SK-N-SH (cell line): ENCODE results near the gene SLC35D2. TPM values are rescaled to one million over a fixed set of nuclear protein-coding genes. Genes with fewer than 3 reads are reported as not detected.

ENCODE experiments used
- CTCF ChIA-PET: fragments of 300-600, 350-600 bp; formaldehyde crosslinking; extraction: SDS; loops from one replicate; lab custom pipeline; 2021; lab: Yijun Ruan, JAX
- POLR2A ChIA-PET: fragments of 350-600 bp; sonication (Branson Sonifier 250); formaldehyde crosslinking; extraction: SDS; loops from one replicate; lab custom pipeline; 2020; ENCODE audit warnings: antibody characterized with exemption, inconsistent platforms; lab: Yijun Ruan, JAX
- DNase-seq: peaks from one replicate; pipeline ENCODE4 v3.0.0; 2012
- H2AFZ ChIP-seq: fragments of 200-600 bp; sonication (generic); 2 replicates; pipeline ENCODE4 v1.8.1; 2016; ENCODE audit warnings: antibody characterized with exemption, mild to moderate bottlenecking, low read depth
- H3F3A ChIP-seq: fragments of 200-600 bp; sonication (generic); replicated peaks from 2 replicates; pipeline ENCODE3; 2016; ENCODE audit warnings: antibody characterized with exemption, mild to moderate bottlenecking; ENCODE audit not compliant: insufficient read depth
- H3K27ac ChIP-seq, 2 experiments: fragments of 200-500 bp in 1 of 2; fragments of 200-600 bp in 1 of 2; sonication (Bioruptor generic) in 1 of 2; sonication (generic), shearing (Covaris generic) in 1 of 2; 2 replicates each; pipeline versions ENCODE4 v1.5.1 to v1.6.1; 2014 to 2016; ENCODE audit warnings: low read depth in 2 of 2, inconsistent platforms in 1 of 2, low read length in 1 of 2, mild to moderate bottlenecking in 1 of 2, mixed read lengths in 1 of 2
- H3K27me3 ChIP-seq: fragments of 200-600 bp; sonication (generic), shearing (Covaris generic); 2 replicates; pipeline ENCODE4 v1.6.1; 2016; ENCODE audit warnings: mixed run types; ENCODE audit not compliant: insufficient read depth
- H3K36me3 ChIP-seq, 2 experiments: fragments of 200-500 bp in 1 of 2; fragments of 200-600 bp in 1 of 2; sonication (Bioruptor generic) in 1 of 2; sonication (generic) in 1 of 2; replicated peaks in 1 of 2; 2 replicates each; pipeline versions ENCODE3 to v1.5.1; 2014 to 2016; ENCODE audit warnings: low read length in 1 of 2, mild to moderate bottlenecking in 1 of 2; ENCODE audit not compliant: insufficient read depth in 2 of 2, control insufficient read depth in 1 of 2
- H3K4me1 ChIP-seq, 2 experiments: fragments of 200-500 bp in 1 of 2; fragments of 200-600 bp in 1 of 2; sonication (Bioruptor generic) in 1 of 2; sonication (generic), shearing (Covaris generic) in 1 of 2; 2 replicates each; pipeline versions ENCODE4 v1.5.1 to v1.6.1; 2014 to 2016; ENCODE audit warnings: low read depth in 1 of 2, low read length in 1 of 2, mixed run types in 1 of 2; ENCODE audit not compliant: insufficient read depth in 2 of 2, control insufficient read depth in 1 of 2
- H3K4me2 ChIP-seq: fragments of 200-600 bp; sonication (generic), shearing (Covaris generic); 2 replicates; pipeline ENCODE4 v1.6.1; 2017; ENCODE audit warnings: mixed run types
- H3K4me3 ChIP-seq, 2 experiments: fragments of 200-500 bp in 1 of 2; fragments of 200-600 bp in 1 of 2; sonication (Bioruptor generic) in 1 of 2; sonication (generic), shearing (Covaris generic) in 1 of 2; 2 replicates each; pipeline versions ENCODE4 v1.5.1 to v1.8.1; 2014 to 2016; ENCODE audit warnings: low read depth in 2 of 2, inconsistent platforms in 1 of 2, low read length in 1 of 2, mild to moderate bottlenecking in 1 of 2, mixed read lengths in 1 of 2, moderate library complexity in 1 of 2
- H3K79me2 ChIP-seq: fragments of 200-600 bp; sonication (generic); 2 replicates; pipeline ENCODE4 v1.8.1; 2017; ENCODE audit warnings: mild to moderate bottlenecking; ENCODE audit not compliant: insufficient read depth
- H3K9ac ChIP-seq: fragments of 200-600 bp; sonication (generic); 2 replicates; pipeline ENCODE4 v1.6.1; 2017; ENCODE audit warnings: mixed run types
- H3K9me2 ChIP-seq: fragments of 200-600 bp; sonication (generic); 2 replicates; pipeline ENCODE4 v1.6.1; 2017; ENCODE audit warnings: mixed run types
- H3K9me3 ChIP-seq: fragments of 200-600 bp; sonication (generic); 2 replicates; pipeline ENCODE4 v1.6.1; 2017; ENCODE audit warnings: mixed run types, mild to moderate bottlenecking, moderate library complexity
- H4K20me1 ChIP-seq: fragments of 200-600 bp; sonication (generic); 2 replicates; pipeline ENCODE4 v1.6.1; 2017; ENCODE audit warnings: mild to moderate bottlenecking, mixed run types; ENCODE audit not compliant: insufficient read depth
- EP300 ChIP-seq, 2 experiments: IDR thresholded peaks; 2 replicates each; pipeline versions ENCODE4 v1.4.0 to v1.6.1; 2012; ENCODE audit warnings: borderline replicate concordance in 1 of 2, low read depth in 1 of 2, low read length in 1 of 2
- EZH2phosphoT487 ChIP-seq: fragments of 200-600 bp; sonication (generic); IDR thresholded peaks from 2 replicates; pipeline ENCODE4 v1.6.1; 2017; ENCODE audit warnings: low read depth, mixed run types, mild to moderate bottlenecking, antibody characterized with exemption, moderate library complexity, borderline replicate concordance
- FOXJ3 ChIP-seq: sonication (generic); formaldehyde crosslinking; IDR thresholded peaks from 2 replicates; pipeline ENCODE4 v1.5.1; 2020; ENCODE audit warnings: mild to moderate bottlenecking, missing genetic modification reagents
- GABPA ChIP-seq: IDR thresholded peaks from 2 replicates; pipeline ENCODE4 v1.4.0; 2012; ENCODE audit warnings: low read depth, mild to moderate bottlenecking
- GATA2 ChIP-seq: sonication (generic); formaldehyde crosslinking; IDR thresholded peaks from 2 replicates; pipeline ENCODE4 v1.5.0; 2020; ENCODE audit warnings: mild to moderate bottlenecking, missing genetic modification reagents
- MEF2A ChIP-seq: IDR thresholded peaks from 2 replicates; pipeline ENCODE4 v1.4.0; 2012; ENCODE audit warnings: low read depth, borderline replicate concordance
- NFIC ChIP-seq: IDR thresholded peaks from 2 replicates; pipeline ENCODE4 v1.4.0; 2012; ENCODE audit warnings: borderline replicate concordance
- NRF1 ChIP-seq: IDR thresholded peaks from 2 replicates; pipeline ENCODE4 v1.6.1; 2012; ENCODE audit warnings: low read depth, mild to moderate bottlenecking, low read length
- POLR2AphosphoS5 ChIP-seq: IDR thresholded peaks from 2 replicates; pipeline ENCODE4 v1.6.1; 2012; ENCODE audit warnings: low read depth, low read length
- RAD21 ChIP-seq: IDR thresholded peaks from 2 replicates; pipeline ENCODE4 v1.6.1; 2012; ENCODE audit warnings: mild to moderate bottlenecking, low read length
- RFX5 ChIP-seq: IDR thresholded peaks from 2 replicates; pipeline ENCODE4 v1.6.1; 2012; ENCODE audit warnings: mild to moderate bottlenecking, improper control_type of control experiment, low read length
- RXRA ChIP-seq: IDR thresholded peaks from 2 replicates; pipeline ENCODE4 v1.4.0; 2012; ENCODE audit warnings: low read depth, mild to moderate bottlenecking, borderline replicate concordance
- SMC3 ChIP-seq: IDR thresholded peaks from 2 replicates; pipeline ENCODE4 v1.6.1; 2012; ENCODE audit warnings: low read depth, low read length, improper control_type of control experiment
- TEAD4 ChIP-seq: IDR thresholded peaks from 2 replicates; pipeline ENCODE4 v1.4.0; 2012; ENCODE audit warnings: mild to moderate bottlenecking, borderline replicate concordance; ENCODE audit not compliant: insufficient read depth
- YY1 ChIP-seq: IDR thresholded peaks from 2 replicates; pipeline ENCODE4 v1.4.0; 2012; ENCODE audit warnings: low read depth, mild to moderate bottlenecking
- WGBS: methylation state at CpG from one replicate; pipeline ENCODE4 v1.1.6; 2017; ENCODE audit warnings: low lambda C conversion rate; 5-methylcytosine and 5-hydroxymethylcytosine counted together
- polyA plus RNA-seq, 3 experiments: library from polyadenylated mRNA; depleted of rRNA; stranded (reverse); fragments of >200 nt; gene quantifications; 2 replicates each; pipeline ENCODE4 v1.2.3, GENCODE V29; 2012
- TF ChIP-seq, protein P1 (sequence below): IDR thresholded peaks from 2 replicates; pipeline ENCODE4; 2012
- TF ChIP-seq, protein P2 (sequence below): fragments of 150-350 bp; IDR thresholded peaks from 2 replicates; pipeline ENCODE4 v1.6.1; 2016; ENCODE audit warnings: mild to moderate bottlenecking, low read depth, low read length
- TF ChIP-seq, protein P3 (sequence below): IDR thresholded peaks from 2 replicates; pipeline ENCODE4 v1.4.0; 2012; ENCODE audit warnings: low read depth, borderline replicate concordance

SLC35D2 gene
- polyA plus RNA-seq, 1 of the 3 experiments (the other 2 are of a cell fraction): 26.1 TPM

DNA sequence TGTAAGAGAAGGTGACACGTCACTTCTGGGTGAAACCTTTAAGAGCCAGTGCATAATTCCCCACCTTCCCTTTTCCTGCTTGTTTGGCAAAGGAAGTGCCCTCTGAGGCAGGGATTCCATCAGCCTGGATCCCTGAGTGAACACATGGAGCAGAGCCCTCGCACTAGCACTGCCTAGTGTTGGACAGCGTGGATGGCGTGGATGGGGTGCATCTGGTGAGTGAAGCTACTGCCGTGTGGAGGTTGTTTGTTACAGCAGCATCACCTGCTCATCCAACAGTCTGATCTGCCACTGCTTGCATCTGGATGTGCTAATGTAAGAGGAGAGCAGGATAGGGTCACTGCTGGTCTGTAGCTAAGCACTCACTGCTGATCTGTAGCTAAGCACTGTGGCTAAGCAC, 35.2 kb downstream of the SLC35D2 start:
- H4K20me1 ChIP-seq: no peaks in the 10 kb centered on the region
- no peaks in the 10 kb centered on the region for H3K27me3 ChIP-seq
- POLR2A ChIA-PET: no interaction called here
- no peak overlapping the region for H2AFZ ChIP-seq
- H3K9me2 ChIP-seq: no peaks in the 10 kb centered on the region
- no peak overlapping the region for H3K27ac ChIP-seq
- no peak for TF ChIP-seq GATA2 (CRISPR knock-in tag)
- no peak for TF ChIP-seq EP300 (IDR thresholded peaks at IDR 0.05; ENCODE audit: borderline replicate concordance in 1 of 2, low read depth in 1 of 2, low read length in 1 of 2)
- TF ChIP-seq NRF1: no peak
- TF ChIP-seq SMC3: no peak
- no peak for TF ChIP-seq EZH2phosphoT487
- no peak for TF ChIP-seq GABPA
- no peak for TF ChIP-seq MEF2A
- TF ChIP-seq, all 33 proteins: peak for 0
- CTCF ChIA-PET: interaction anchor here (1.0 to 2.9 kb wide), 3 partner anchors 21 to 318 kb away, joined by 3 to 11 read pairs (median 4); no protein-coding TSS in a partner anchor
- no peaks in the 10 kb centered on the region for H3K79me2 ChIP-seq
- DNase-seq: no peak
- H3K4me3 ChIP-seq: no peak overlapping the region
- H3K9me3 ChIP-seq: peaks cover 8% of the 10 kb centered on the region; the same call in 1 of the 2 replicates
- no peak overlapping the region for H3K9ac ChIP-seq
- 96% methylated on average over 4 of the region's 5 CpGs for WGBS
- peaks cover 2 to 17% of the 10 kb centered on the region in 2 experiments; a peak in 3 of 4 replicates for H3K4me1 ChIP-seq
- peaks cover 30% of the 10 kb centered on the region for H3F3A ChIP-seq
- H3K36me3 ChIP-seq: peaks cover 17 to 38% of the 10 kb centered on the region in 2 experiments
- no peak overlapping the region for H3K4me2 ChIP-seq

DNA sequence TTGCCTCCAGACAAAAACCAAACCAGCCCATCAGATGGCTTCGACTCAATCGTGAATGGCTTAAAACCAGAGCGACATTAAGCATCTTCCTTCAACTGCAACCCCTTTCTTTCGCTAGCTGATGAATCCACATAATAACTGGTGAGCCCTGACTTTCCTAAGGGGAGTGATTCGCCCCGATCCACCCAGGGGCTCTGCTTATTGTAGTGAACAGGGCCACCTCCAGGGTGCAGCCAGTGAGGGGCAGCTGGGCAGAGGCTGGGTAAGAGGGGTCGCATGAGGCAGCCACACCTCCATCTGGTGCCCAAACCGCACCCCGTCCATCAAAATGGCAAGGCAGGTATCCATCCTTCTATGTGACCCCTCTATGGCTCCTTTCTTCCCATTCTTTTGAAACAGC, 38.0 kb downstream of the SLC35D2 start:
- TF ChIP-seq POLR2AphosphoS5 (no peak), RXRA (no peak), EP300 (IDR thresholded peaks at IDR 0.05; ENCODE audit: borderline replicate concordance in 1 of 2, low read depth in 1 of 2, low read length in 1 of 2) (no peak), YY1 (no peak), RAD21 (no peak), NFIC (no peak), MEF2A (no peak), FOXJ3 (no peak), TEAD4 (no peak), RFX5 (no peak)
- TF ChIP-seq, protein P1, sequence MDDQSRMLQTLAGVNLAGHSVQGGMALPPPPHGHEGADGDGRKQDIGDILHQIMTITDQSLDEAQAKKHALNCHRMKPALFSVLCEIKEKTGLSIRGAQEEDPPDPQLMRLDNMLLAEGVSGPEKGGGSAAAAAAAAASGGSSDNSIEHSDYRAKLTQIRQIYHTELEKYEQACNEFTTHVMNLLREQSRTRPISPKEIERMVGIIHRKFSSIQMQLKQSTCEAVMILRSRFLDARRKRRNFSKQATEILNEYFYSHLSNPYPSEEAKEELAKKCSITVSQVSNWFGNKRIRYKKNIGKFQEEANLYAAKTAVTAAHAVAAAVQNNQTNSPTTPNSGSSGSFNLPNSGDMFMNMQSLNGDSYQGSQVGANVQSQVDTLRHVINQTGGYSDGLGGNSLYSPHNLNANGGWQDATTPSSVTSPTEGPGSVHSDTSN: no peak
- TF ChIP-seq, protein P2, sequence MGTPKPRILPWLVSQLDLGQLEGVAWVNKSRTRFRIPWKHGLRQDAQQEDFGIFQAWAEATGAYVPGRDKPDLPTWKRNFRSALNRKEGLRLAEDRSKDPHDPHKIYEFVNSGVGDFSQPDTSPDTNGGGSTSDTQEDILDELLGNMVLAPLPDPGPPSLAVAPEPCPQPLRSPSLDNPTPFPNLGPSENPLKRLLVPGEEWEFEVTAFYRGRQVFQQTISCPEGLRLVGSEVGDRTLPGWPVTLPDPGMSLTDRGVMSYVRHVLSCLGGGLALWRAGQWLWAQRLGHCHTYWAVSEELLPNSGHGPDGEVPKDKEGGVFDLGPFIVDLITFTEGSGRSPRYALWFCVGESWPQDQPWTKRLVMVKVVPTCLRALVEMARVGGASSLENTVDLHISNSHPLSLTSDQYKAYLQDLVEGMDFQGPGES: no peak
- TF ChIP-seq, protein P3, sequence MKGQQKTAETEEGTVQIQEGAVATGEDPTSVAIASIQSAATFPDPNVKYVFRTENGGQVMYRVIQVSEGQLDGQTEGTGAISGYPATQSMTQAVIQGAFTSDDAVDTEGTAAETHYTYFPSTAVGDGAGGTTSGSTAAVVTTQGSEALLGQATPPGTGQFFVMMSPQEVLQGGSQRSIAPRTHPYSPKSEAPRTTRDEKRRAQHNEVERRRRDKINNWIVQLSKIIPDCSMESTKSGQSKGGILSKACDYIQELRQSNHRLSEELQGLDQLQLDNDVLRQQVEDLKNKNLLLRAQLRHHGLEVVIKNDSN: no peak
- TF ChIP-seq, all 33 proteins: peak for 0
- Histone ChIP-seq H3K27me3 (no peaks in the 10 kb centered on the region), H3K4me3 (no peak overlapping the region), H3K27ac (peak overlapping the region in 1 of 2 experiments; percentile 81), H3K79me2 (no peaks in the 10 kb centered on the region), H4K20me1 (no peaks in the 10 kb centered on the region), H3K4me1 (peaks cover 2 to 21% of the 10 kb centered on the region in 2 experiments; a peak in 3 of 4 replicates), H3F3A (peaks cover 38% of the 10 kb centered on the region), H3K36me3 (peaks cover 12 to 28% of the 10 kb centered on the region in 2 experiments), H3K4me2 (no peak overlapping the region), H2AFZ (no peak overlapping the region), H3K9me2 (no peaks in the 10 kb centered on the region), H3K9ac (no peak overlapping the region), H3K9me3 (no peaks in the 10 kb centered on the region)
- ChIA-PET CTCF (no interaction called here), POLR2A (no interaction called here)
- no peak for DNase-seq
- 93% methylated on average over 9 of the region's 9 CpGs for whole genome bisulfite sequencing
